Activated CD8-positive, alpha-beta memory T cell treated with anti-CD3 and anti-CD28 coated beads, Interleukin-2, amount 10 ng/mL, durations not matched to agents 7 days and 5 days (primary cell): ENCODE data around the gene CTNNA3. TPM values are rescaled to one million over a fixed set of nuclear protein-coding genes. Genes with fewer than 3 reads are reported as not detected.

Experiments used
- ATAC-seq: fragments of 150-1000 bp; cut with Tn5 transposase; one replicate; pipeline ENCODE4 v1.10.0; 2021; ENCODE audit warnings: moderate library complexity
- CTCF ChIA-PET: fragments of 350-600 bp; sonication (Branson Sonifier 250); formaldehyde crosslinking; loops from one replicate; lab custom pipeline; 2021; ENCODE audit warnings: antibody characterized with exemption; lab: Charles Lee
- DNase-seq: peaks from one replicate; pipeline ENCODE4 v3.0.0-alpha.2; 2020
- H3K27ac Mint-ChIP-seq: one replicate; pipeline ENCODE4 v1.8.0; 2021; ENCODE audit warnings: mild to moderate bottlenecking, mixed read lengths
- H3K27me3 Mint-ChIP-seq: one replicate; pipeline ENCODE4 v1.8.0; 2021; ENCODE audit warnings: mixed read lengths
- H3K36me3 Mint-ChIP-seq: one replicate; pipeline ENCODE4 v1.8.0; 2021; ENCODE audit warnings: mild to moderate bottlenecking, mixed read lengths
- H3K4me1 Mint-ChIP-seq: one replicate; pipeline ENCODE4 v1.8.0; 2021; ENCODE audit warnings: mixed read lengths
- H3K4me3 Mint-ChIP-seq: one replicate; pipeline ENCODE4 v1.8.0; 2021; ENCODE audit warnings: mild to moderate bottlenecking, moderate library complexity, mixed read lengths
- H3K9me3 Mint-ChIP-seq: one replicate; pipeline ENCODE4 v1.8.0; 2022; ENCODE audit warnings: low read depth, mixed read lengths
- total RNA-seq, 2 experiments: library from RNA; stranded (reverse); gene quantifications; one replicate each; pipeline ENCODE4 v1.2.3, GENCODE V29; 2021

Gene CTNNA3
- total RNA-seq, 2 experiments from 2014 or later = 0.61 TPM; not detected in 1

DNA sequence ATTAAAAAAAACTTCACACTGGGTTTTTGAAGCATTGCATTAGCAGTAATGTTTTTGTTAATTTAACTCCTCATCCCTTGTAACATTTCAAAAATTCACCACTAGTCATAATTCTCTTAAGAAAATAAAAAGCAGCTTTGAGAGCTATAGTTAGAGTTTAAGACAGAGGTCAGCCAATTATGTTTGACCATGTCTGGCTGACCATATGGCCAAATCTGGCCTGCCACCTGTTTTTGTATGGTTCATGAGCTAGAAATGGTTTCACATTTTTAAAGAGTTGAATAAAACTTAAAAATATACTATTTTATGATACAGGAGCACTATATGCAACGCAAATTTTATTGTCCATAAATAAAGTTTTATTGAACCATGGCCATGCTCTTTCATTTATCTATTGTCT is 843.2 kb downstream of the CTNNA3 start:
- H3K4me3 Mint-ChIP-seq = no peak overlapping the region
- H3K36me3 Mint-ChIP-seq = no peaks in the 10 kb centered on the region
- H3K27me3 Mint-ChIP-seq = no peaks in the 10 kb centered on the region
- DNase-seq = no peak
- H3K27ac Mint-ChIP-seq = no peak overlapping the region
- CTCF ChIA-PET = no interaction called here
- no peaks in the 10 kb centered on the region for H3K4me1 Mint-ChIP-seq
- no peak for ATAC-seq
- H3K9me3 Mint-ChIP-seq = peaks cover 2% of the 10 kb centered on the region

DNA sequence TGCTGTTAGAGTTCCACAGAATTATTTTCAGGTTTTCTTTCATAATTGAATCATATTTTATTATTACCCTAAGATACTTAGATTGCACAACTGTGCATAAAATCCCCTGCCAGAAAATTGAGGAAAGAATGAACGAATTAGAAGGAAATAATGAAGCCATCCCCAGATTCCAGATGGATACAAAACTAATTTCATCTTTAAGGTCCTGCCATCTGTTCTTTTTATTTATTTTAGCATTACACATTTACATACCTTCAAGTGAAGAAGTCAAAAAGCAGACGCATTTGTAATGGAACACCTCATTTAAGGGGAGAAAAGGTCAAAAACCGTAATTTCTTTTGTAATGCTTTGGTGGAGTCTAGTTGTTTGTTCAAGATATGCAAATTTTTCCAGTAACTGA is 847.1 kb downstream of the CTNNA3 start:
- DNase-seq (no peak), ATAC-seq (no peak)
- H3K27me3 Mint-ChIP-seq = no peaks in the 10 kb centered on the region
- H3K36me3 Mint-ChIP-seq = no peaks in the 10 kb centered on the region
- no peak overlapping the region for H3K4me3 Mint-ChIP-seq
- H3K27ac Mint-ChIP-seq = no peak overlapping the region
- CTCF ChIA-PET = no interaction called here
- peaks cover 2% of the 10 kb centered on the region for H3K9me3 Mint-ChIP-seq
- H3K4me1 Mint-ChIP-seq = no peaks in the 10 kb centered on the region

DNA sequence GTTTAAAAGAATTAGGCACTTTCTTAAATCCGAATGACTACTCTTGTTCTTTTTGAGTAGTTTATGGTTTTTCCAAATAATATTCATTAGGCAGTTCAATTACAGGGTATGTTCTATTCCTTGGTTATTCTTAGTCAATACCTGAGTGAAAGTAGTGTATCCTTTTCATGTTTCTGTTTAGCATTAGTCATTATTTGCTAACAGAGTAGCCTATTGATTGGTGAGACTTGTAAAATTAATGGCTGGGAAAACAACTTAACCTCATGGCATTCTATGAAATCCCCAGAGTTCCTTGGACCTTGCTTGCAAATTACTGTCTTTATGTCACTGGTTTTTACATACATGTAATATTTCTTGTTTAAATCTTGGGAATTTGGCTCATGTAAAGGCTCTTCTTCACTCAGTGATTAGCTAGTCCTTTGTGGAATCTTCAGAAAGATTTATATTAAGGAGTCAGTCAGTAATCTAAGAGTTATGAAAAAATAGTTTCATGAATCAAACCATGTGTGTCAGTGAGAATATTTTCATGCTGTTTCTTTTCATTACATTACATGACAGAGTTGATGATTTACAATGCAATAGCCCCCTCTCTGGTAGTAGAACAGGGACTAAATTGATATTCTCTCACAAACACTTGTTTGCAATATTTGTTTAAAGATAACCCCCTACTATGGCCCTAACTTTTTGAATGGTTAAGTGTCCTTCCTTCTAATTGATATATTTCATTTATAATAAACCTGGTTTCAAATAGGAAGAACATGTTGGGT is 851.6 kb downstream of the CTNNA3 start:
- peaks cover 2% of the 10 kb centered on the region for H3K9me3 Mint-ChIP-seq
- CTCF ChIA-PET = no interaction called here
- no peak overlapping the region for H3K27ac Mint-ChIP-seq
- H3K27me3 Mint-ChIP-seq = no peaks in the 10 kb centered on the region
- no peak overlapping the region for H3K4me3 Mint-ChIP-seq
- ATAC-seq (no peak), DNase-seq (no peak)
- H3K36me3 Mint-ChIP-seq = no peaks in the 10 kb centered on the region
- no peaks in the 10 kb centered on the region for H3K4me1 Mint-ChIP-seq

DNA sequence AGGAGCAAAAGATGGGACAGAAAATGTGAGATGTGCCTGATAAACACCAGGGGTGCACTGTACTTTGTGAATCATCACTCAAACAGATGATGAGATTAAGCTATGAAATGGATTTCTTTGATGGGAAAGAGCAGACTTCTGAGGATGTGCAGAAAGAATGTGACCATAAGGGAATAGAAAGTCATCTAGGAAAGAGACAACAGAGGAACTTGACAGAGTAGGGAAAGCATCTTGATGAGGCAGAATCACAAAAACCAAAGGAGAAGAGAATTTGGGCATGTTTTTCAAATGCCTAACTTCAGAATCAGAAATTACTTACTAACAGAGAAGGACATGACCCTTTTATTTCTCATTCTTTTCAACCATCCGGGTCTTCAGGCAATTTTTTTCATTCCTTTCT is 852.6 kb downstream of the CTNNA3 start:
- Mint-ChIP-seq H3K36me3 (no peaks in the 10 kb centered on the region), H3K4me3 (no peak overlapping the region), H3K9me3 (peaks cover 2% of the 10 kb centered on the region), H3K4me1 (no peaks in the 10 kb centered on the region), H3K27me3 (no peaks in the 10 kb centered on the region), H3K27ac (no peak overlapping the region)
- CTCF ChIA-PET = no interaction called here
- ATAC-seq = no peak
- DNase-seq = no peak

DNA sequence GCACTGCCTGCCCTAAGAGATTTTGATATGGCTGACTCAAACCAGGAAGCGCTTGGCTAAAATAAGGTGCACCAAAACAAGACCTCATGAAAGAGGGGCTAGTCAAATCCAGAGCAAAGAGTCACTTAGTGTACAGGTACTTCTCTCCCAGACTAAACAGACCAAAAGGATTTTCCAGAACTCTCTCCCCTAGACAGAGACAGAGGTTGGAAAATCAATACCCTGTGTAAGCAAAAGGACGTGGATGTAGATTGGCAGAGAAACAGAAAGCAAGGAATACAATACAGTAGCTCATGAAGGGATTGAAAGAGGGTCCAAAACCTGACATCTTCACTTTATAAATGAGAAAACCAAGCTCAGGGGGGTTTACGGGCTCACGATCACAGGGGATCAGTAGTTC is 853.1 kb downstream of the CTNNA3 start:
- Mint-ChIP-seq H3K27ac (no peak overlapping the region), H3K4me3 (no peak overlapping the region), H3K36me3 (no peaks in the 10 kb centered on the region), H3K9me3 (peaks cover 2% of the 10 kb centered on the region), H3K4me1 (no peaks in the 10 kb centered on the region), H3K27me3 (no peaks in the 10 kb centered on the region)
- DNase-seq (no peak), ATAC-seq (no peak)
- CTCF ChIA-PET = no interaction called here

DNA sequence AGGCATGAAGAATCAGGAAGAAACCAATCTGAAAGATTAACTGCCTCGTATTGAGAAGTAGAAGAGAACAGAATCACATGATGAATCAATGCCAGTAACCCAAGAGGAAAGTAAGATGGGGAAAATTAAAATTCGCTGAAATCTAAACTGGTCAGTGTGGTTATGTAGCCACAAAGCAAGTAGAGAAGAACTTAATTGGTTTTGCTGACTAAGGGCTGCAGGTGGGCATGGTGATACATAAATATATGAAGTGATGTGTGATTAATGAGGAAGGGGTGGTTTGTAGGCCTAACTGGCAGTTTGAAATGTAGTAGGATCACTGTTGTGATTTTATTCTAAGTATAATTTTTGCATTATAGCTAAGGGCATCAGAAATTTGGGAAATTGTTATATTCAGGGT is 853.6 kb downstream of the CTNNA3 start:
- ATAC-seq (no peak), DNase-seq (no peak)
- no peaks in the 10 kb centered on the region for H3K36me3 Mint-ChIP-seq
- no peaks in the 10 kb centered on the region for H3K4me1 Mint-ChIP-seq
- no peak overlapping the region for H3K4me3 Mint-ChIP-seq
- CTCF ChIA-PET = no interaction called here
- H3K27me3 Mint-ChIP-seq = no peaks in the 10 kb centered on the region
- no peak overlapping the region for H3K27ac Mint-ChIP-seq
- peaks cover 2% of the 10 kb centered on the region for H3K9me3 Mint-ChIP-seq

DNA sequence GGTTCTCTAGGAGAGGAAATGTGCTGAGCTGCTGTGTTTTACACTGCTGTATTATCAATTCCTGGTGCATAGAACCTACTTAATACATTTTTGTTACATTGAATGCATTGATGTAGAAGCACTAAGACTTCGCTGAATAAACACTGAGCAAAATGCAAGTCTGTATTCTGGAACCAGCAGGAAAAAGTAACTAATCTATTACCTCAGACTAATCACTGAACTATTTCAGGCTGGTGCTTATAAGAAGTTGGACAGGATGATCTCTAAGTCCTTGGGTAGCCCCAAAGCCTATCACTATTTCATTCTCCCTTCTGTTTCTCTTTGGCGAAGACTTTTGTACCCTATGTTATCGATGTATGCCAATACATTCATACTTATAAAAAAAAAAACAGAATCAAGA is 857.3 kb downstream of the CTNNA3 start:
- DNase-seq (no peak), ATAC-seq (no peak)
- Mint-ChIP-seq H3K36me3 (no peaks in the 10 kb centered on the region), H3K9me3 (no peaks in the 10 kb centered on the region), H3K27me3 (no peaks in the 10 kb centered on the region), H3K4me3 (no peak overlapping the region), H3K4me1 (no peaks in the 10 kb centered on the region), H3K27ac (no peak overlapping the region)
- CTCF ChIA-PET = no interaction called here

DNA sequence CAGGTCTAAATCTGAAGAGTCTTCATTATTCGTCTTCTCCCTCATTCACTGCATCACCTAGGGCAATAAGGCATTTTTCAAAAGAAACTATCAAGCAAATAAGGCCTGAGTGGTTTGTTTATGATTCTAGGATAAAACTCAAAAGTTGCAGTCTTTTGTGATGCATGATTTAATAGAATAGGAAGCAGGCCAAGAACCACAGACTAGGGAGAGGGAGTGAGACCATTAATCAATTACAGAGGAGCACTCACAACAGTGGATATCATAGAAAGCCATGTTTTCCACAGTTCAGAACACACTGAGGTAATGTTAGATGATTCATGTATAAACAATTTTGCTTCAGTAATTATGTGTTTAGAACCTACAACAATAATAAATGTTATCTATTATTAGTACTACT is 858.0 kb downstream of the CTNNA3 start:
- DNase-seq = no peak
- CTCF ChIA-PET = no interaction called here
- Mint-ChIP-seq H3K4me3 (no peak overlapping the region), H3K36me3 (no peaks in the 10 kb centered on the region), H3K27me3 (no peaks in the 10 kb centered on the region), H3K9me3 (peaks cover under 1% of the 10 kb centered on the region), H3K4me1 (no peaks in the 10 kb centered on the region), H3K27ac (no peak overlapping the region)
- no peak for ATAC-seq

DNA sequence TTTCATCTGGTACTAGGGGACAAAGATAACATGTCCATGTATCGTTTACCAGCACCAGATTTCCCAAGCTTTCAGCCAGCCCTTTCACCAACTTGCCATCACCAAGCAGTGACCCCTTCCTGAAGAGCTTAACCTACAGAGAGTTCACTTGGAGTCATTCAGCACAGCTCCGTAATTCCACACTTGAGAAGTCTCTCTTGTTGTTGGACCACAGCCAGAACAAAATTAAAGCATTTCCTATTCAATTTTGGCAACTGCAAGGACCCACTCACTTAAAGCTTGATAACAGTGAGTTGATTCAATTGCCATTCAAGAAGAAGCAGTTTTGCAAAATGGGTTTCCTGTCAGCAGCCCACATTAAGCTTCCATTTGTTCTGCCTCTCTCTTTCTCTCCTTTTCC is 858.7 kb downstream of the CTNNA3 start:
- Mint-ChIP-seq H3K27ac (no peak overlapping the region), H3K27me3 (no peaks in the 10 kb centered on the region), H3K36me3 (no peaks in the 10 kb centered on the region), H3K4me1 (no peaks in the 10 kb centered on the region), H3K9me3 (peaks cover 2% of the 10 kb centered on the region), H3K4me3 (no peak overlapping the region)
- no peak for DNase-seq
- ATAC-seq = no peak
- CTCF ChIA-PET = no interaction called here

DNA sequence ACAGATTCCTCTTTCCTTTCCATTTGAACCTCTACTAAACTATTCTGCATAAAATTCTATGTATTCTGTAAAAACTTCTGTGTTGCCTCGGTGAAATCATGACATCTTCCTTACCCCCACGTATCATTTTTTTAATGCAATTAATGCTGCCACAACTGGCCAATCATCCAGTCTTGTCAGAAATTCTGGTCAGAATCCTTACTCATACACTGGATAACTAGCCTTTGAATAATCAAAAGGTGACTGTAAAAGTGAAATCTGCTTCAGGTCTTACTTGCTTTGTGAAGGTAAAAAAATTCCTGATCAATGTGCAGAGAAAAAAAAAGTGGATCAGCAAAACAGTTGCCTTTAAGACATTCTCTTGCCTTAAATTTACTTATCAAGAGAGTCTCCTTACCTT is 859.2 kb downstream of the CTNNA3 start:
- H3K4me3 Mint-ChIP-seq = no peak overlapping the region
- no peaks in the 10 kb centered on the region for H3K27me3 Mint-ChIP-seq
- no peak overlapping the region for H3K27ac Mint-ChIP-seq
- peaks cover 2% of the 10 kb centered on the region for H3K9me3 Mint-ChIP-seq
- DNase-seq (no peak), ATAC-seq (no peak)
- H3K36me3 Mint-ChIP-seq = no peaks in the 10 kb centered on the region
- H3K4me1 Mint-ChIP-seq = no peaks in the 10 kb centered on the region
- CTCF ChIA-PET = no interaction called here

DNA sequence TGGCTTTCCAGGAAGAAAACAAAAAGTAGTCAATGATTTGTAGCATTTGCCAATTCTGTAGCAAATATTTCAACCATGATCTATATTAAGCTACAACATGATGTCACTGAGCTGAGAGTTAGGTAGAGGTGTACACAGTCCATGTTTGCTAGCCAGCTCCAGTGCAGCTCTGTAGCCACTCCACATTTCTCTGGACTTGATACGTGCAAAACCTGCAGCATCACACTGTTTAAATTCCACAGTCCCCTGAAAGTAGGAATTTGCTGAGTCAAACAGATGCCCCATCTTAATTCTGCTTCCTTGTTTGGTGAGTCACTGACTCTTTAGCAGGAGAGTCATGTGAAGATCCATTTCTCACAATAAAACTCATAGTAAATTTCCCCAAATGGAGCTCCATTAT is 859.9 kb downstream of the CTNNA3 start:
- CTCF ChIA-PET = no interaction called here

DNA sequence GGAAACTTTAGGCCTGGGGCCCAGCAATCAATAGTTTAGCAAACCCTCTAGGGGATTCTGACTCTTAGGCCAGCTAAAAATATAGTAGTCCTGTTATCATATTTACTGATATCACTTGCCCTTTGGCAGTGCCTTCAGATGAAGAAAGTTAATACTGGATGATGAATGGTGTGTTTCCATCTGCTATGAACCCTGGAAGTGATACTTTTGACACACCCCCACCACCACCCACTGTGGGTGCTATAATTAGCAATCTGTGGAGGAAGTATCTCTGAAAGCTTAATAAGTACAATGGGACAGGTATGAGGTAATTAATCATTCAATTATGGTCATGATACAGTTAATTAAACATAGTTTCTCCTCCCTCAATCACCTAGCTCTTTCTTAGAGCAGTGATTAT is 860.6 kb downstream of the CTNNA3 start:
- CTCF ChIA-PET = no interaction called here
- no peak for DNase-seq
- no peak for ATAC-seq
- no peaks in the 10 kb centered on the region for H3K27me3 Mint-ChIP-seq
- H3K36me3 Mint-ChIP-seq = no peaks in the 10 kb centered on the region
- H3K9me3 Mint-ChIP-seq = peaks cover 4% of the 10 kb centered on the region
- no peak overlapping the region for H3K4me3 Mint-ChIP-seq
- no peaks in the 10 kb centered on the region for H3K4me1 Mint-ChIP-seq
- H3K27ac Mint-ChIP-seq = no peak overlapping the region

More for the DNA sequence above, 859.9 kb downstream of the CTNNA3 start:
- Mint-ChIP-seq H3K4me3 (no peak overlapping the region), H3K27me3 (no peaks in the 10 kb centered on the region), H3K27ac (no peak overlapping the region), H3K9me3 (peaks cover 4% of the 10 kb centered on the region), H3K4me1 (no peaks in the 10 kb centered on the region), H3K36me3 (no peaks in the 10 kb centered on the region)
- ATAC-seq = no peak
- DNase-seq = no peak

DNA sequence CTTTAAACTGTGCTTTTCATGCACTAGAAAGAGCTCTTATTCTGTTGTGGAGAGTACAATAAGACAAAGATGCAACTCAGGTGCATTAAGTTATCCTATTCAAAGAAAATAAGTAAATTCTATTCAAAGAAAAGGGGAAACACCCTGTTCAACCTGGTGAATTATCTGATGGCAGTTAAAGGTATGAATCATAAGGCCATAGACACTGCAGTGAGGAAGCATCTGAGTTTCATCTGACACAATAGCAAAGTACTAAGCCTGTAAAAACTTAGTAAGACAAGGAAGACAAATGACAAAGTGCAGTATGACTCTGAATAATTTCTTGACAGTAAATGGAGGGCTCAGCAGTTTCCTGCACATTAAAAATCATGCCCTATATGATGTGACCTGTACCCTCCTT is 861.2 kb downstream of the CTNNA3 start:
- DNase-seq (no peak), ATAC-seq (no peak)
- Mint-ChIP-seq H3K27ac (no peak overlapping the region), H3K27me3 (no peaks in the 10 kb centered on the region), H3K9me3 (peaks cover 4% of the 10 kb centered on the region), H3K4me3 (no peak overlapping the region), H3K36me3 (no peaks in the 10 kb centered on the region), H3K4me1 (no peaks in the 10 kb centered on the region)
- CTCF ChIA-PET = no interaction called here

DNA sequence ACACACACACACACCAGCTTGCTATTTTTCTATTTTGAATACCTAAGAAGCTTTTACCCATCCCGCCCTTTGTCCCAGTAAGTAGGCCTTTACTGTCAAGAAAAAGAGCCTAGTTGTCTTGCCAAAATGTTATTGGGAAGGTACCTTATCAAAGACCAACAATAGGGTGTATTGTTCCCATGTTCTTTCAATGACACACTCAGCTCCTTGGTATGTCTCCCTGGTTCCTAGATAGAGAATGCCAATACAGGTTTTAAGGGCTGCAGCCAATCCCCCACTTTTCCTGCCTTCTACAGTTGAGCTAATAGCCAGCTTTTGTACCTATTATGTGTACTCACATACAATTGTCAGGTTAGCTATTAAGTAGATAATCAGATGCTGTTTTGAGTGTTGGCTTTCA is 862.1 kb downstream of the CTNNA3 start:
- Mint-ChIP-seq H3K9me3 (peaks cover 4% of the 10 kb centered on the region), H3K27me3 (no peaks in the 10 kb centered on the region), H3K4me3 (no peak overlapping the region), H3K4me1 (no peaks in the 10 kb centered on the region), H3K36me3 (no peaks in the 10 kb centered on the region), H3K27ac (no peak overlapping the region)
- CTCF ChIA-PET = no interaction called here
- no peak for DNase-seq
- ATAC-seq = no peak
